Fibroblast of skin of right quadriceps (primary cell): ENCODE results near the gene ABCG1.
A peak's percentile ranks its signal among the peaks of the same experiment; 100 is the strongest.

Experiments used
- DNase-seq: peaks from one replicate; pipeline ENCODE4 v3.0.0-alpha.2; 2013

Gene ABCG1

GRCh38 chr21:42191696-42192595 is 27.0 kb upstream of the ABCG1 start:
- DNase-seq = no peak

GRCh38 chr21:42193131-42193671 is 25.7 kb upstream of the ABCG1 start:
- DNase-seq = no peak

- DNase-seq = no peak
Measured at GRCh38 chr21:42193721-42194120, 25.2 kb upstream of the ABCG1 start.

DNA sequence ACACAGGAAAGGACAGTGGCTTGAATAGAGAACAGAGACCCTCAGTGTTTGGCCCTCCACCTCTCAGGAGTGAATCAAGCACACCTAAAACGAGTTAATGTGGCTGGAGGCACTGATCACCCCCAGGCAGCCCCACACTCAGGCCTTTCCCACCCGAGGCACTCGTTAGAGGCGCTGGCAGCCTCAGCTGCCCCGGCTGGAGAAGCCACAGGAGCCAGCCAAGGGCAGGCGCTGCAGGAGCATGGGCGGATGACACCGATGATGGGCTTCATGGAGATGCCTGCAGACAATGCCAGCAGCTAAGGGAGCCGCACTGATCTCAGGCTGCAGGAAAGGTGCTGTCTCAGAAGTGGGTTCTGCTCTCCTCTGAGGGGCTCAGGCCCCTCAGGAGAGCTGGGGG is 24.1 kb upstream of the ABCG1 start:
- DNase-seq = no peak

- DNase-seq = peak; percentile 30
Measured at GRCh38 chr21:42195378-42196031, 23.4 kb upstream of the ABCG1 start.

- peak; percentile 74 for DNase-seq
Measured at GRCh38 chr21:42198929-42199867, 19.7 kb upstream of the ABCG1 start.

DNA sequence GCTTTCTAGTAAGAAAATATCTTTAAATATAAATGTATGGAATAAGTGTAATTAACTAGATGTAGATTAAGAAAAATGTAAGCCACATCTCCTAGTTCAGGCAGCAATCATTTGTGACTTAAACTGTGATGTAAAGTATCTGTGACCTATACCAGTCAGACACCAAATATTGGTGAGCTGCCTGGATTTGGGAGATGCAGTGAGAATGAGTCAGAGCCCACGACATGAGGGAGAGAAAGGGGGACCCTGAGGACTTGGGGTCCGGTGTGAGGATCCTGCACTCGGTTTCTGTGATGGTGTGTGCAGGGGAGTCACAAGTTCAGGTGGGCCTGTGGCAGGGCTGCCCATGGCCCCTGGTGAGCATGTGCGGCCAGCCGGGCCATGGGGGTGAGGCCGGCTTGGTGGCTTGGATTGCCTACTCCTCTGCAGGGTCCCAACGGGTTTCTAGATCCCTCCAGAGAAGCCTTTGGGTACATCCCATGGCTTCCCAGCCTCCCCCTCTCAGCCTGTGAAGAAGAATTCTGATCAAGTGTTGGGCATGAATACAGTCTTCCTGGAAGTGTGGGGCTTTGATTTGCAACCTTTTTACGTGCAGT is 19.0 kb upstream of the ABCG1 start:
- DNase-seq = peak; percentile 47

GRCh38 chr21:42200906-42201614 is 17.9 kb upstream of the ABCG1 start:
- no peak for DNase-seq

DNA sequence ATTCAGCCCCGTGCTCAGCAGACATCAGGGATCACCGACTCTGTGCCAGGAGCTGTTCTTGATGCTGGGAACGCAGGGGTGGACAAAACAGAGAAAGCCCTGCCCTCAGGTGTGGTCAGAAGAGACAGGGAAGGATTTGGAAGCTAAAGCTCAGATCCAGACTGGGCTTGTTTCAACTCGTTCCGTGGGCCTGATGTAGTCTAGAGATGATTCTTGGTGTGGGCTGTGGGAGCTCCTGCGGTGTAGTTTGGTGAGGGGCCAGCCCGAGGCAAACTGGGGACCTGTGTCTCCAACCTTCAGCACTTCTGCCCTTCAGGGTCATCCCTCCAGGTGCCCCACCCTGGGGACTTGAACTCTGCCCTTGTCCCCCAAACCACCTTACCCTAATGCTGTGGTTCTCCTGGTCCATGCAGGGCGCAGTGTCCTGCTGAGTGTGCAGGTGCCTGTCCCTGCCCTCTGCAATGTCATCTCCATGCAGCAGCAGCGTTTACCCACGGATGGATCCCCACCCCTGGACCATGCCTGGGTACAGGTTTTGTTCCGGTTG is 17.3 kb upstream of the ABCG1 start:
- no peak for DNase-seq

GRCh38 chr21:42202321-42202720 is 16.6 kb upstream of the ABCG1 start:
- no peak for DNase-seq

- DNase-seq = no peak
Measured at GRCh38 chr21:42203321-42203720, 15.6 kb upstream of the ABCG1 start.

DNA sequence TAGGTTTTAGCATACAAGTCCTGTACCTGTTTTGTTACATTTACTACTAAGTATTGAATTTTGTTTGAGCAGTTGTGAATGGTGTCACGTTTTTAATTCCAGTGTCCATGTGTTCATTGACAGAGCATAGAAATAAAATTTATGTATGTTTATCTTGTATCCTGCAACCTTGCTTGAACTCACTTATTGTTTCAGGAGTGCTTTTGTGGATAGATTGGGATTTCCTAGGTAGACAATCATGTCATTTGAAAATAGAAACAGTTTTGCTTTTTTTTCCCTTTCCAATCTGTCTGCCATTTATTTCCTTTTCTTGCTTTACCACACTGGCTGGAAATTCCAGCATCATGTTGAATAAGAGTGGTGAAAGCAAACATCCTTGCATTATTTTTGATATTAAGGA is 15.0 kb upstream of the ABCG1 start:
- no peak for DNase-seq

DNA sequence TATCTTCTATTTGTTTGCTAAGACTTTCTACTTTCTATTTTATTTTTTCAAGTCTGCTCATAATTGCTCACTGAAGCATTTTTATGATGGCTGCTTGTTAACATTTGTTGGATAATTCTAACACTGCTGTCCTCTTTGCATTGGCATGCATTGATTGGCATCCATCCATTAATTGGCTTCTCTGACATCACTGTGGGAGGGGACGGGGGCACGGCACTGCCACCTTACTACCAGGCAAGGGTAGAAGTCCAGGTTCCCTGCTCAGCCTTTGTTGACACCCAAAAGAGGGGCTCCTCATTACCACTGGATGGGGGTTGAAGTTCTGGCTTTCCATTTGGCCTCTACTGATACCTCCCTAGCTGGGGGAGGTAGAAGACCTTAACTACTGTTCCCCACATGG is 11.5 kb upstream of the ABCG1 start:
- no peak for DNase-seq

DNA sequence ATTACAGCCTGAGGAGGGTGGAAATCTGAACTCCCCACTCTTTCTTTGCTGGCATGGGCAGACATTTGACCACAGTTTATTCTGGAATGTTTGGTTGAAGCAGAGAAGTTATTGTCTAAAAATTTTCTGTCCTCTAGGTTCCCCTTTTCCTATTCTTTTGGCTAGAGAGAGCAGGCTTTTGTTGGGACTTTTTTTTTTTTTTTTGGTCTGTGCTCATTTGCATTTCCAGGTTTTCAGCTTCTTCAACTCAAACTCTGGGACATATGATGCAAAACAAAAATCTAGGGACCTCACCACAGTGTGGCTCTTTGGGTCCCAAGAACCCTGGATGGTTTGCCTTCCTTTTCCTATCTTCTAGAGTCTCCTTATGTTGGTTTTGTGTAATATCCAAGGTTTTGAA is 10.9 kb upstream of the ABCG1 start:
- no peak for DNase-seq

- no peak for DNase-seq
Measured at GRCh38 chr21:42208801-42209490, 10.0 kb upstream of the ABCG1 start.

DNA sequence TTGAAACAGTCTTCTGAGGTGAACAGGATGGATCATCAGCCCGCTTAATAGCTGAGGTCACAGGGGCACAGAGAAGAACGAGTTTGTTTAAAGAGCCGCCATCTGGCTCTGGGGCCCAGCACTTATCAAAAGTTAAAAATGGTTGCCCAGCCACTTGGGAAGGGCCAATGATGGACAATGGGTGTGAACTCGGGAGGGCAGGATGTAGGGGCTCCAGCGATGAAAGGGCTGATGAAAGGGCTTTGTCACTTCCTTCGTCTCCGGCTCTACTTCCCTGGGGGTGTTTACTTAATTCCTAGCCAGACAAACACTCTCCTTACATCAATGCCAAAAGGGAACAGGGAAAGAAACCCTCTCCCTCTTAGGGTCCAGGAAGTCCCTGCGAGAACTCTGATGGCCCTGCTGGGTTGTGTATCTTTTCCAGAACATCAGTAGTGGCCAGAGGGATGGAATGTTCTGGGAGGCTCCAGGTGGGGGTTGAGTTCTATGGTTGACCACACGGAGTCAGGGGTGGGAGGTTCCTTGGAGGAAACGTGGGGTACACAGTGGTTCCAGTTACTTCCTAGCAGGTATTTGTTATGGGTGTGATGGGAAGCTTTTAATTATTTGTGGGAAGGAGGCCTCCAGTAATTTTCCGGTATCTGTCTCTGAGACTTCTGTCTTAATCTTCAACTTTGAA is 9.0 kb upstream of the ABCG1 start:
- no peak for DNase-seq

DNA sequence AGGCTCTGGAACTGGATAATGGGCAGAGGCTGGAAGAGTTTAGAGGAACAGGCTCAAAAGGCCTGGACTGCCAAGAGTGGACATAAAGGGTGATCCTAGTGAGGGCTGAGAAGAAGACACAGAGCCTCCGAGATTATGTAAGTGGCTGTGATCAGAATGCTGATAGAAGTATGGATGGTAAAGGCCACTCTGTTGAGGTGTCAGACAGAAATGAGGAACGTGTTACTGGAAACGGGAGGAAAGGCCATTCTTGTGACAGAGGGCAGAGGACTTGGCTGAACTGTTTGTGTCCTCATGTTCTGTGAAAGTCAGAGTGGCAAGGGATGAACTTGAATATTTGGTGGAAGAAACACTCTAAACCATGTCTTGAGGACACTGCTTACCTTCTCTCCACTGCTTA is 6.7 kb upstream of the ABCG1 start:
- no peak for DNase-seq

- DNase-seq = no peak
Measured at GRCh38 chr21:42213082-42213774, 5.7 kb upstream of the ABCG1 start.

- DNase-seq = no peak
Measured at GRCh38 chr21:42214081-42214750, 4.7 kb upstream of the ABCG1 start.
